Neuron (in vitro differentiated cells): Measurements from ENCODE around the gene TBX6.

ENCODE experiments used
- H2AFZ ChIP-seq: one replicate; pipeline ENCODE4 v1.6.1; 2013; ENCODE audit warnings: low read depth, mild to moderate bottlenecking, inconsistent platforms, low read length, moderate library complexity
- H3K27me3 ChIP-seq: one replicate; pipeline ENCODE4 v1.6.1; 2013; ENCODE audit warnings: low read length; ENCODE audit not compliant: insufficient read depth
- H3K36me3 ChIP-seq: one replicate; pipeline ENCODE4 v1.6.1; 2013; ENCODE audit warnings: low read length; ENCODE audit not compliant: insufficient read depth
- H3K4me1 ChIP-seq: one replicate; pipeline ENCODE4 v1.6.1; 2013; ENCODE audit warnings: low read length; ENCODE audit not compliant: insufficient read depth
- H3K4me3 ChIP-seq: 2 replicates; pipeline ENCODE4 v1.5.1; 2013; ENCODE audit warnings: mild to moderate bottlenecking, low read length, moderate library complexity
- H3K9me3 ChIP-seq: one replicate; pipeline ENCODE4 v1.6.1; 2013; ENCODE audit warnings: low read length

Gene TBX6

GRCh38 chr16:30076276-30076791 is 15.4 kb downstream of the TBX6 start:
- no peaks in the 10 kb centered on the region for H3K27me3 ChIP-seq
- peaks cover 17% of the 10 kb centered on the region for H3K4me1 ChIP-seq
- no peaks in the 10 kb centered on the region for H3K9me3 ChIP-seq
- H2AFZ ChIP-seq: peak overlapping the region; percentile 71
- H3K4me3 ChIP-seq: peak overlapping the region; percentile 84
- H3K36me3 ChIP-seq: peaks cover 44% of the 10 kb centered on the region

- Histone ChIP-seq H3K9me3 (no peaks in the 10 kb centered on the region), H3K4me1 (peaks cover 17% of the 10 kb centered on the region), H3K27me3 (no peaks in the 10 kb centered on the region), H2AFZ (peak within 1 kb of the TSS; percentile 71), H3K36me3 (peaks cover 38% of the 10 kb centered on the region), H3K4me3 (peak within 1 kb of the TSS; percentile 84)
These were observed 16.0 kb downstream of the TBX6 start, which contains the start of gene PPP4C for GRCh38 chr16:30075503-30076275. Gene PPP4C (plus strand): TSS chr16:30075994. CDS start chr16:30076378, 384 bp downstream.

- no peak overlapping the region for H3K4me3 ChIP-seq
- H3K9me3 ChIP-seq: no peaks in the 10 kb centered on the region
- no peaks in the 10 kb centered on the region for H3K27me3 ChIP-seq
- peaks cover 13% of the 10 kb centered on the region for H3K4me1 ChIP-seq
- no peak overlapping the region for H2AFZ ChIP-seq
- H3K36me3 ChIP-seq: peaks cover 45% of the 10 kb centered on the region
These were observed 21.2 kb downstream of the TBX6 start for GRCh38 chr16:30070490-30070889.

GRCh38 chr16:30069611-30070462 is 21.9 kb downstream of the TBX6 start:
- H3K4me1 ChIP-seq: peaks cover 11% of the 10 kb centered on the region
- H3K36me3 ChIP-seq: peaks cover 45% of the 10 kb centered on the region
- no peak overlapping the region for H3K4me3 ChIP-seq
- H3K27me3 ChIP-seq: no peaks in the 10 kb centered on the region
- H3K9me3 ChIP-seq: no peaks in the 10 kb centered on the region
- H2AFZ ChIP-seq: no peak overlapping the region

- peaks cover 18% of the 10 kb centered on the region for H3K4me1 ChIP-seq
- no peak overlapping the region for H3K4me3 ChIP-seq
- H3K9me3 ChIP-seq: no peaks in the 10 kb centered on the region
- H2AFZ ChIP-seq: no peak overlapping the region
- peaks cover 45% of the 10 kb centered on the region for H3K36me3 ChIP-seq
- no peaks in the 10 kb centered on the region for H3K27me3 ChIP-seq
These were observed 22.7 kb downstream of the TBX6 start for GRCh38 chr16:30068750-30069610.

GRCh38 chr16:30068333-30068732 is 23.4 kb downstream of the TBX6 start:
- Histone ChIP-seq H2AFZ (no peak overlapping the region), H3K36me3 (peaks cover 45% of the 10 kb centered on the region)

GRCh38 chr16:30067584-30067916 is 24.2 kb downstream of the TBX6 start:
- Histone ChIP-seq H3K4me3 (no peak overlapping the region), H2AFZ (no peak overlapping the region), H3K36me3 (peaks cover 45% of the 10 kb centered on the region), H3K9me3 (no peaks in the 10 kb centered on the region), H3K27me3 (no peaks in the 10 kb centered on the region), H3K4me1 (peaks cover 24% of the 10 kb centered on the region)

More at GRCh38 chr16:30068333-30068732, 23.4 kb downstream of the TBX6 start:
- no peak overlapping the region for H3K4me3 ChIP-seq
- no peaks in the 10 kb centered on the region for H3K9me3 ChIP-seq
- peaks cover 24% of the 10 kb centered on the region for H3K4me1 ChIP-seq
- no peaks in the 10 kb centered on the region for H3K27me3 ChIP-seq

- H3K36me3 ChIP-seq: peaks cover 41% of the 10 kb centered on the region
- H2AFZ ChIP-seq: no peak overlapping the region
- H3K9me3 ChIP-seq: no peaks in the 10 kb centered on the region
- H3K4me1 ChIP-seq: peaks cover 24% of the 10 kb centered on the region
- H3K4me3 ChIP-seq: peak overlapping the region; percentile 80
- H3K27me3 ChIP-seq: no peaks in the 10 kb centered on the region
These were observed 24.8 kb downstream of the TBX6 start for GRCh38 chr16:30066761-30067583.

GRCh38 chr16:30065943-30066760 is 25.6 kb downstream of the TBX6 start:
- Histone ChIP-seq H3K9me3 (no peaks in the 10 kb centered on the region), H3K4me1 (peaks cover 25% of the 10 kb centered on the region), H2AFZ (peak overlapping the region; percentile 6), H3K4me3 (peak overlapping the region; percentile 80), H3K36me3 (peaks cover 36% of the 10 kb centered on the region), H3K27me3 (no peaks in the 10 kb centered on the region)

GRCh38 chr16:30065102-30065942 is 26.4 kb downstream of the TBX6 start, which contains the start of gene ALDOA:
Gene ALDOA (plus strand): TSS chr16:30065760. CDS start chr16:30066898, 1,138 bp downstream.
- no peaks in the 10 kb centered on the region for H3K27me3 ChIP-seq
- H2AFZ ChIP-seq: peak within 1 kb of the TSS; percentile 65
- no peaks in the 10 kb centered on the region for H3K9me3 ChIP-seq
- peak within 1 kb of the TSS; percentile 80 for H3K4me3 ChIP-seq
- H3K4me1 ChIP-seq: peaks cover 30% of the 10 kb centered on the region
- peaks cover 33% of the 10 kb centered on the region for H3K36me3 ChIP-seq

- H3K36me3 ChIP-seq: peaks cover 33% of the 10 kb centered on the region
- no peaks in the 10 kb centered on the region for H3K27me3 ChIP-seq
- H3K4me3 ChIP-seq: peak overlapping the region; percentile 80
- H2AFZ ChIP-seq: peak overlapping the region; percentile 65
- H3K4me1 ChIP-seq: peaks cover 30% of the 10 kb centered on the region
- no peaks in the 10 kb centered on the region for H3K9me3 ChIP-seq
These were observed 27.0 kb downstream of the TBX6 start for GRCh38 chr16:30064729-30065101.
